ENCODE results near the gene PDE1A. TPM values are rescaled to one million over a fixed set of nuclear protein-coding genes. Genes with fewer than 3 reads are reported as not detected.

PDE1A gene
- total RNA-seq, 2 donors from 2014 or later, result 0.31 TPM; not detected in 1

GRCh38 chr2:182117196-182117595 lies 309.6 kb downstream of the PDE1A start:
- no peak overlapping the region for H3K27ac ChIP-seq (ENCODE audit: low read depth, low read length)
- no peak overlapping the region for H3K9ac ChIP-seq (ENCODE audit: extremely low read depth, low read length, poor library complexity, severe bottlenecking)
- H3K27ac Mint-ChIP-seq, result no peak overlapping the region
- no peaks in the 10 kb centered on the region for H3K36me3 Mint-ChIP-seq (ENCODE audit: low read depth)
- 89 to 100% methylated on average over 1 of the region's 1 CpG for WGBS, 2 experiments (ENCODE audit: insufficient coverage in 1 of 2, insufficient read length in 1 of 2)
- H3K4me1 ChIP-seq (ENCODE audit: control insufficient read depth, insufficient read depth, low read length), result no peaks in the 10 kb centered on the region
- TF ChIP-seq CTCF (conservative IDR thresholded peaks at IDR 0.05), result no peak
- H3K36me3 ChIP-seq (ENCODE audit: control insufficient read depth, insufficient read depth, low read length), result no peaks in the 10 kb centered on the region
- H3K4me3 ChIP-seq (ENCODE audit: low read length), result no peak overlapping the region
- H3K4me1 Mint-ChIP-seq, result peaks cover 4% of the 10 kb centered on the region
- H3K27me3 ChIP-seq (ENCODE audit: control insufficient read depth, insufficient read depth, low read length, poor library complexity, severe bottlenecking), result no peaks in the 10 kb centered on the region
- H3K9me3 ChIP-seq (ENCODE audit: control insufficient read depth, low read length), result no peaks in the 10 kb centered on the region
- H3K9me3 Mint-ChIP-seq, result peaks cover 1% of the 10 kb centered on the region
- DNase-seq, result no peak
- H3K4me3 Mint-ChIP-seq, result no peak overlapping the region
- H3K27me3 Mint-ChIP-seq (ENCODE audit: insufficient read depth), result no peaks in the 10 kb centered on the region

- no peaks in the 10 kb centered on the region for H3K36me3 ChIP-seq (ENCODE audit: control insufficient read depth, insufficient read depth, low read length)
- Mint-ChIP-seq H3K4me1 (peaks cover 4% of the 10 kb centered on the region), H3K9me3 (peaks cover 1% of the 10 kb centered on the region), H3K36me3 (ENCODE audit: low read depth) (no peaks in the 10 kb centered on the region), H3K27me3 (ENCODE audit: insufficient read depth) (no peaks in the 10 kb centered on the region), H3K27ac (no peak overlapping the region), H3K4me3 (no peak overlapping the region)
- no peaks in the 10 kb centered on the region for H3K9me3 ChIP-seq (ENCODE audit: control insufficient read depth, low read length)
- no peaks in the 10 kb centered on the region for H3K4me1 ChIP-seq (ENCODE audit: control insufficient read depth, insufficient read depth, low read length)
- no peak overlapping the region for H3K27ac ChIP-seq (ENCODE audit: low read depth, low read length)
- no peak for TF ChIP-seq CTCF (conservative IDR thresholded peaks at IDR 0.05)
- H3K9ac ChIP-seq (ENCODE audit: extremely low read depth, low read length, poor library complexity, severe bottlenecking), result no peak overlapping the region
- H3K4me3 ChIP-seq (ENCODE audit: low read length), result no peak overlapping the region
- H3K27me3 ChIP-seq (ENCODE audit: control insufficient read depth, insufficient read depth, low read length, poor library complexity, severe bottlenecking), result no peaks in the 10 kb centered on the region
- no peak for DNase-seq
- WGBS, 2 experiments (ENCODE audit: insufficient coverage in 1 of 2, insufficient read length in 1 of 2), result 95% methylated on average over 2 of the region's 2 CpGs; no CpG with 5 or more reads in 1 of the 2 experiments
These were observed 310.1 kb downstream of the PDE1A start for GRCh38 chr2:182116774-182117173.

GRCh38 chr2:182115258-182115657 lies 311.6 kb downstream of the PDE1A start:
- H3K4me1 Mint-ChIP-seq, result no peaks in the 10 kb centered on the region
- H3K9me3 Mint-ChIP-seq, result peaks cover 1% of the 10 kb centered on the region
- Histone ChIP-seq H3K4me1 (ENCODE audit: control insufficient read depth, insufficient read depth, low read length) (no peaks in the 10 kb centered on the region), H3K9ac (ENCODE audit: extremely low read depth, low read length, poor library complexity, severe bottlenecking) (no peak overlapping the region), H3K9me3 (ENCODE audit: control insufficient read depth, low read length) (no peaks in the 10 kb centered on the region), H3K4me3 (ENCODE audit: low read length) (no peak overlapping the region), H3K27me3 (ENCODE audit: control insufficient read depth, insufficient read depth, low read length, poor library complexity, severe bottlenecking) (no peaks in the 10 kb centered on the region), H3K27ac (ENCODE audit: low read depth, low read length) (no peak overlapping the region), H3K36me3 (ENCODE audit: control insufficient read depth, insufficient read depth, low read length) (no peaks in the 10 kb centered on the region)
- no peaks in the 10 kb centered on the region for H3K36me3 Mint-ChIP-seq (ENCODE audit: low read depth)
- no peak for TF ChIP-seq CTCF (conservative IDR thresholded peaks at IDR 0.05)
- no peak for DNase-seq
- H3K4me3 Mint-ChIP-seq, result no peak overlapping the region
- no peak overlapping the region for H3K27ac Mint-ChIP-seq
- no peaks in the 10 kb centered on the region for H3K27me3 Mint-ChIP-seq (ENCODE audit: insufficient read depth)
